Loucy (cell line): ENCODE measurements around the gene PYGM.
"Not testable (repeated sequence)": the region's sequence is repeated elsewhere in the genome, so short reads cannot be mapped to it uniquely, and the experiment has no call there.

Source experiments
- H2AFZ ChIP-seq: fragments of 200-600 bp; sonication (generic); 2 replicates; pipeline ENCODE4 v1.6.0; 2016; ENCODE audit warnings: antibody characterized with exemption, mild to moderate bottlenecking, low read length, moderate library complexity
- H3F3A ChIP-seq: fragments of 200-600 bp; 2 replicates; pipeline ENCODE4 v1.6.0; 2016; ENCODE audit warnings: antibody characterized with exemption, low read depth, mild to moderate bottlenecking
- H3K27me3 ChIP-seq: fragments of 200-600 bp; sonication (generic); 2 replicates; pipeline ENCODE4 v1.6.1; 2014; ENCODE audit warnings: low read length, mild to moderate bottlenecking; ENCODE audit not compliant: insufficient read depth, poor library complexity, severe bottlenecking
- H3K36me3 ChIP-seq: fragments of 200-600 bp; sonication (generic); 2 replicates; pipeline ENCODE4 v1.6.1; 2016; ENCODE audit warnings: low read length; ENCODE audit not compliant: insufficient read depth
- H3K4me1 ChIP-seq: fragments of 200-600 bp; sonication (generic); 2 replicates; pipeline ENCODE4 v1.5.1; 2014; ENCODE audit warnings: low read length, mild to moderate bottlenecking; ENCODE audit not compliant: insufficient read depth, poor library complexity, severe bottlenecking
- H3K4me2 ChIP-seq: fragments of 200-600 bp; sonication (generic); 2 replicates; pipeline ENCODE4 v1.6.0; 2014; ENCODE audit warnings: antibody characterized with exemption, low read length, low read depth, mild to moderate bottlenecking; ENCODE audit not compliant: poor library complexity, severe bottlenecking
- H3K4me3 ChIP-seq: fragments of 200-600 bp; sonication (generic); 2 replicates; pipeline ENCODE4 v1.5.1; 2014; ENCODE audit warnings: low read length, mild to moderate bottlenecking, mixed read lengths; ENCODE audit not compliant: poor library complexity, severe bottlenecking
- H3K79me2 ChIP-seq: fragments of 200-600 bp; sonication (generic); 2 replicates; pipeline ENCODE4 v1.6.1; 2014; ENCODE audit warnings: low read length; ENCODE audit not compliant: insufficient read depth
- H3K9ac ChIP-seq: fragments of 200-600 bp; sonication (generic); 2 replicates; pipeline ENCODE4 v1.6.0; 2014; ENCODE audit warnings: mild to moderate bottlenecking, low read depth, low read length, moderate library complexity; ENCODE audit not compliant: poor library complexity, severe bottlenecking
- H3K9me2 ChIP-seq: fragments of 200-600 bp; sonication (generic); replicated peaks from 2 replicates; pipeline ENCODE4 v1.6.1; 2016; ENCODE audit warnings: low read depth, low read length, mixed read lengths
- H3K9me3 ChIP-seq: fragments of 200-600 bp; sonication (generic); 2 replicates; pipeline ENCODE4 v1.6.1; 2014; ENCODE audit warnings: mild to moderate bottlenecking, antibody characterized with exemption, low read length, low read depth; ENCODE audit not compliant: insufficient read depth
- H4K20me1 ChIP-seq: fragments of 200-600 bp; sonication (generic); 2 replicates; pipeline ENCODE4 v1.6.0; 2014; ENCODE audit warnings: antibody characterized with exemption, low read length, mild to moderate bottlenecking; ENCODE audit not compliant: insufficient read depth, poor library complexity, severe bottlenecking
- EZH2phosphoT487 ChIP-seq: fragments of 200-600 bp; IDR thresholded peaks from 2 replicates; pipeline ENCODE4 v1.6.1; 2018; ENCODE audit warnings: antibody characterized with exemption, mild to moderate bottlenecking, moderate library complexity, borderline replicate concordance
- TF ChIP-seq, protein P1 (sequence below): fragments of 200-600 bp; sonication (generic); conservative IDR thresholded peaks from 2 replicates; pipeline ENCODE4 v1.5.1; 2014; ENCODE audit warnings: mild to moderate bottlenecking, antibody characterized with exemption, low read length

Gene PYGM

DNA sequence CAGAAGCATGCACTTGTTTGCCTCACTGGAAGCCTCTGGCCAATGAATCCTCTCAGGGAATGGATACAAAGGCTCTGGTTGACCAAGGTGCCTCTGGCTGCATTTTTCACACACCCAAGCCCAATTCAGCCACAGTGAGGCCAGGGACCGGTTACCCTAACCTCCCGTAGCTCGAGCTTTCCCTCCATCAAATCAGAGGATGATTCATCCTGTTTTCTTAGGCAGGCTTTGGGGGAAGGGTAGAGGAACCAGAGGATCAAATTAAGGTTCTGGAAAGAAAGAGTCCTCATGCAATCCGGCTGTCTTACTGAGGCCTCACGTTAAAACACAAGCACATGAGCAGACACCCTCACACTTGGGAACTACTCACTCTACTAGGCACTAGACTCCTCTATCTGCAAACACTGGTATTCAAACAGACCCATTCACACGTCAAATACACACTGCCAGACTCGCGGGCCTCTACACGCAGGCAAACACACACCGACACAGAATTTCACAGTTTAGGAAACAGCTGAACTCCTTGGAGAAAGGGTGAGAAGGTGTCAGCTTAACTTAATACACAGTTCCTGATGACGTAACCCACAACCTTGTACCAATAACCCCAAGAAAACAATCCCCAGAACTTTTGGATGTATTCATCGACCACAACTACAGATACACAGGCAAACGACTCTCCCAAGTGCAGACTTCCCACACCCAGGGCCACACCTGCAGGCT lies 49.2 kb downstream of the PYGM start:
- no peaks in the 10 kb centered on the region for H3K4me1 ChIP-seq
- no peaks in the 10 kb centered on the region for H3F3A ChIP-seq
- H3K27me3 ChIP-seq, result no peaks in the 10 kb centered on the region
- no peaks in the 10 kb centered on the region for H4K20me1 ChIP-seq
- H3K9me2 ChIP-seq, result no peaks in the 10 kb centered on the region
- H3K9ac ChIP-seq, result no peak overlapping the region
- no peaks in the 10 kb centered on the region for H3K36me3 ChIP-seq
- TF ChIP-seq, protein P1, sequence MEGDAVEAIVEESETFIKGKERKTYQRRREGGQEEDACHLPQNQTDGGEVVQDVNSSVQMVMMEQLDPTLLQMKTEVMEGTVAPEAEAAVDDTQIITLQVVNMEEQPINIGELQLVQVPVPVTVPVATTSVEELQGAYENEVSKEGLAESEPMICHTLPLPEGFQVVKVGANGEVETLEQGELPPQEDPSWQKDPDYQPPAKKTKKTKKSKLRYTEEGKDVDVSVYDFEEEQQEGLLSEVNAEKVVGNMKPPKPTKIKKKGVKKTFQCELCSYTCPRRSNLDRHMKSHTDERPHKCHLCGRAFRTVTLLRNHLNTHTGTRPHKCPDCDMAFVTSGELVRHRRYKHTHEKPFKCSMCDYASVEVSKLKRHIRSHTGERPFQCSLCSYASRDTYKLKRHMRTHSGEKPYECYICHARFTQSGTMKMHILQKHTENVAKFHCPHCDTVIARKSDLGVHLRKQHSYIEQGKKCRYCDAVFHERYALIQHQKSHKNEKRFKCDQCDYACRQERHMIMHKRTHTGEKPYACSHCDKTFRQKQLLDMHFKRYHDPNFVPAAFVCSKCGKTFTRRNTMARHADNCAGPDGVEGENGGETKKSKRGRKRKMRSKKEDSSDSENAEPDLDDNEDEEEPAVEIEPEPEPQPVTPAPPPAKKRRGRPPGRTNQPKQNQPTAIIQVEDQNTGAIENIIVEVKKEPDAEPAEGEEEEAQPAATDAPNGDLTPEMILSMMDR, result no peak
- no peak for TF ChIP-seq EZH2phosphoT487
- no peak overlapping the region for H3K4me3 ChIP-seq
- H3K79me2 ChIP-seq, result no peaks in the 10 kb centered on the region
- no peak overlapping the region for H2AFZ ChIP-seq
- no peaks in the 10 kb centered on the region for H3K9me3 ChIP-seq
- H3K4me2 ChIP-seq, result no peak overlapping the region

DNA sequence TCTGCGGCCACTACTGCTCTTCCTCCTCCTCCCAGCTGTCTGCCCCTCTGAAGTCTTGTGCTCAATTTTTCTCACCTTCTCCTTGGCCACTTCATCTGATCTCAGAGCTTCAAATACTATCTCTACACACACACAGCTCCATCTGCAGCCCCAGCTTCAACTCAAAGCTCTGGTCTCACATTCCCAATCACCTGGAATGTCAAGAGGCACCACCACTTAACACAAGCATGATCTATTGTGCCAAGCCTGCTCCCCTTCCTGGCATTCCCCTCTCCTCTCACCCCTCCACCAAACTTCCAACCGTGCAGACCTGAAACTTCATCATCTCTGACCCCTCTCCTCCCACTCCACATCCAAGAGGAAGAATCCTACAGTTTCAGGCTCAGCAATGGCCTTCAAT lies 54.3 kb downstream of the PYGM start:
- no peaks in the 10 kb centered on the region for H3K79me2 ChIP-seq
- H3K9me2 ChIP-seq, result no peaks in the 10 kb centered on the region
- H3K4me2 ChIP-seq, result no peak overlapping the region
- no peaks in the 10 kb centered on the region for H3K9me3 ChIP-seq
- no peak overlapping the region for H3K9ac ChIP-seq
- TF ChIP-seq EZH2phosphoT487, result no peak
- TF ChIP-seq, protein P1, result no peak
- H3K36me3 ChIP-seq, result no peaks in the 10 kb centered on the region
- no peak overlapping the region for H3K4me3 ChIP-seq
- no peaks in the 10 kb centered on the region for H4K20me1 ChIP-seq
- H3K4me1 ChIP-seq, result no peaks in the 10 kb centered on the region
- H2AFZ ChIP-seq, result no peak overlapping the region
- no peaks in the 10 kb centered on the region for H3F3A ChIP-seq
- H3K27me3 ChIP-seq, result no peaks in the 10 kb centered on the region

DNA sequence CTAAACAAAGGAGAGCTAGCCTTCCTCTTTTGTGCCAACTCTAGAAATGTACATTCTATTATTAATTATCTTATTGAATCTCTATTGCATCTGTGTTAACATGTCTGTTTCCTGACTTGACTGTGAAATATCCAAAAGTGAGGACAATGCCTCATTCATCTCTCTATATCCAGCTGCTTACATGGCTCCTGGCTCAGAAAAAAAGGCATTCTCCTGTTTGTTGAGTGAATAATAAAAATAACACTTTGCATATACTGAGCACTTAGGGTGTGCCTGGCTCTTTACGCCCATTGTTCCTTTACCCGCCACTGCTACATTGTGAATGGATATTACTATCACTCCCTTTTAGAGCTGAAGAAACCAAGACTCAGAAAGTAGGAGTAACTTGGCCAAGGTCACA lies 56.7 kb downstream of the PYGM start:
- Histone ChIP-seq H2AFZ (no peak overlapping the region), H3K4me1 (no peaks in the 10 kb centered on the region), H4K20me1 (no peaks in the 10 kb centered on the region), H3K27me3 (no peaks in the 10 kb centered on the region), H3K9ac (no peak overlapping the region), H3K4me3 (no peak overlapping the region), H3K9me3 (no peaks in the 10 kb centered on the region), H3F3A (no peaks in the 10 kb centered on the region), H3K4me2 (no peak overlapping the region), H3K36me3 (no peaks in the 10 kb centered on the region), H3K79me2 (no peaks in the 10 kb centered on the region), H3K9me2 (no peaks in the 10 kb centered on the region)
- TF ChIP-seq EZH2phosphoT487, result no peak
- TF ChIP-seq, protein P1, result no peak

DNA sequence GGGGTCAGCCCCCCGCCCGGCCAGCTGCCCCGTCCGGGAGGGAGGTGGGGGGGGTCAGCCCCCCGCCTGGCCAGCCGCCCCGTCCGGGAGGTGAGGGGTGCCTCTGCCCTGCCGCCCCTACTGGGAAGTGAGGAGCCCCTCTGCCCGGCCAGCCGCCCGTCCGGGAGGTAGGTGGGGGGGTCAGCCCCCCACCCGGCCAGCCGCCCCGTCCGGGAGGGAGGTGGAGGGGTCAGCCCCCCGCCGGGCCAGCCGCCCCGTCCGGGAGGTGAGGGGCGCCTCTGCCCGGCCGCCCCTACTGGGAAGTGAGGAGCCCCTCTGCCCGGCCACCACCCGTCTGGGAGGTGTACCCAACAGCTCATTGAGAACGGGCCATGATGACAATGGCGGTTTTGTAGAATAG lies 57.8 kb downstream of the PYGM start:
- H3K36me3 ChIP-seq, H3K27me3 ChIP-seq, H3K79me2 ChIP-seq, H3K9me2 ChIP-seq, H3K4me3 ChIP-seq, H4K20me1 ChIP-seq, H3K4me2 ChIP-seq, H3K4me1 ChIP-seq, H2AFZ ChIP-seq, H3K9ac ChIP-seq, H3K9me3 ChIP-seq, H3F3A ChIP-seq: not testable (repeated sequence)
